ENCODE data around the gene TREX2.

TREX2 gene

GRCh38 chrX:153469811-153470410 is 24.1 kb upstream of the TREX2 start:
- TF ChIP-seq ZFX (IDR thresholded peaks at IDR 0.05; ENCODE audit: borderline replicate concordance), result no peak
- no peak for TF ChIP-seq CTCF (IDR thresholded peaks at IDR 0.05)
- H3K27ac ChIP-seq, result 0 out of 2 replicates have a peak overlapping the region, but pooled peaks have one; percentile 36

GRCh38 chrX:153468008-153468580 is 22.2 kb upstream of the TREX2 start:
- TF ChIP-seq CTCF (IDR thresholded peaks at IDR 0.05) (no peak), ZFX (IDR thresholded peaks at IDR 0.05; ENCODE audit: borderline replicate concordance) (no peak)
- no peak overlapping the region for H3K27ac ChIP-seq

GRCh38 chrX:153465691-153466380 is 20.0 kb upstream of the TREX2 start:
- no peak overlapping the region for H3K27ac ChIP-seq
- TF ChIP-seq ZFX (IDR thresholded peaks at IDR 0.05; ENCODE audit: borderline replicate concordance) (no peak), CTCF (IDR thresholded peaks at IDR 0.05) (no peak)

- no peak overlapping the region for H3K27ac ChIP-seq
- TF ChIP-seq CTCF (IDR thresholded peaks at IDR 0.05) (no peak), ZFX (IDR thresholded peaks at IDR 0.05; ENCODE audit: borderline replicate concordance) (no peak)
Measured at GRCh38 chrX:153464116-153464515, 18.3 kb upstream of the TREX2 start.

GRCh38 chrX:153463556-153463955 is 17.7 kb upstream of the TREX2 start:
- TF ChIP-seq CTCF (IDR thresholded peaks at IDR 0.05) (no peak), ZFX (IDR thresholded peaks at IDR 0.05; ENCODE audit: borderline replicate concordance) (no peak)
- H3K27ac ChIP-seq, result no peak overlapping the region

- TF ChIP-seq ZFX (IDR thresholded peaks at IDR 0.05; ENCODE audit: borderline replicate concordance) (no peak), CTCF (IDR thresholded peaks at IDR 0.05) (no peak)
Measured at GRCh38 chrX:153463031-153463430, 17.2 kb upstream of the TREX2 start.

GRCh38 chrX:153462291-153462690 is 16.4 kb upstream of the TREX2 start:
- no peak overlapping the region for H3K27ac ChIP-seq
- no peak for TF ChIP-seq ZFX (IDR thresholded peaks at IDR 0.05; ENCODE audit: borderline replicate concordance)
- no peak for TF ChIP-seq CTCF (IDR thresholded peaks at IDR 0.05)

More at GRCh38 chrX:153463031-153463430, 17.2 kb upstream of the TREX2 start:
- no peak overlapping the region for H3K27ac ChIP-seq
